ENCODE measurements around the gene EMC9. TPM values are rescaled to one million over a fixed set of nuclear protein-coding genes. Genes with fewer than 3 reads are reported as not detected.

The EMC9 gene
- total and polyA plus RNA-seq, 7 donors, result 17.2 to 67.5 (median 35.1) TPM

GRCh38 chr14:24172261-24172860 lies 31.0 kb upstream of the EMC9 start:
- TF ChIP-seq CTCF (IDR thresholded peaks at IDR 0.05), result no peak
- ATAC-seq, result peak; percentile 2 to 37 (median 22)
- peak in 1 of 2 donors; percentile 46 for DNase-seq
- intact Hi-C loops (cut with DNase I), result no loop called here
- H3K36me3 ChIP-seq (ENCODE audit: insufficient read depth in 1 of 2, low read depth in 1 of 2), result peaks cover 0 to 16% of the 10 kb centered on the region in 2 donors
- peaks cover 0 to 36% (median 0%) of the 10 kb centered on the region in 3 donors for H3K27me3 ChIP-seq (ENCODE audit: insufficient read depth in 3 of 3, low read length in 2 of 3)
- no peak overlapping the region for H3K27ac ChIP-seq
- 20 to 27% (median 23%) methylated on average over 30 of the region's 30 CpGs for WGBS, 3 donors
- peaks cover 11% of the 10 kb centered on the region for H3K4me1 ChIP-seq
- H3K9me3 ChIP-seq, result no peaks in the 10 kb centered on the region
- H3K4me3 ChIP-seq, result peak overlapping the region; percentile 40

GRCh38 chr14:24171422-24172260 lies 30.2 kb upstream of the EMC9 start, which contains the start of gene REC8:
Gene REC8 (plus strand): TSS chr14:24172080. CDS start chr14:24172553, 473 bp downstream.
- 7 to 11% (median 11%) methylated on average over 62 to 63 of the region's 63 CpGs for WGBS, 3 donors
- TF ChIP-seq CTCF (IDR thresholded peaks at IDR 0.05), result no peak
- Histone ChIP-seq H3K36me3 (ENCODE audit: insufficient read depth in 1 of 2, low read depth in 1 of 2) (peaks cover 3 to 16% of the 10 kb centered on the region in 2 donors), H3K4me1 (peaks cover 11% of the 10 kb centered on the region), H3K4me3 (peak within 1 kb of the TSS; percentile 40), H3K9me3 (no peaks in the 10 kb centered on the region), H3K27ac (no peak within 1 kb of the TSS), H3K27me3 (ENCODE audit: insufficient read depth in 3 of 3, low read length in 2 of 3) (peaks cover 0 to 36% (median 0%) of the 10 kb centered on the region in 3 donors)
- DNase-seq (peak; percentile 57 to 79), ATAC-seq (peak; percentile 37 to 69 (median 65))
- intact Hi-C loops (cut with DNase I), result no loop called here

- H3K4me3 ChIP-seq, result no peak overlapping the region
- ATAC-seq, result no peak
- H3K27me3 ChIP-seq (ENCODE audit: insufficient read depth in 3 of 3, low read length in 2 of 3), result peaks cover 0 to 32% (median 0%) of the 10 kb centered on the region in 3 donors
- no peaks in the 10 kb centered on the region for H3K9me3 ChIP-seq
- intact Hi-C loops (cut with DNase I), result no loop called here
- whole genome bisulfite sequencing, 3 donors, result 85 to 95% (median 88%) methylated on average over 3 of the region's 3 CpGs
- TF ChIP-seq CTCF (IDR thresholded peaks at IDR 0.05), result no peak
- peaks cover 13 to 50% of the 10 kb centered on the region in 2 donors for H3K36me3 ChIP-seq (ENCODE audit: insufficient read depth in 1 of 2, low read depth in 1 of 2)
- no peak overlapping the region for H3K27ac ChIP-seq
- DNase-seq, result no peak
- H3K4me1 ChIP-seq, result peaks cover 12% of the 10 kb centered on the region
Observed at GRCh38 chr14:24167469-24168114, 26.2 kb upstream of the EMC9 start.

- 87 to 96% (median 93%) methylated on average over 5 of the region's 5 CpGs for WGBS, 3 donors
- intact Hi-C loops (cut with DNase I), result no loop called here
Observed at GRCh38 chr14:24165785-24166184, 24.4 kb upstream of the EMC9 start.

More at GRCh38 chr14:24165785-24166184, 24.4 kb upstream of the EMC9 start:
- peaks cover 0 to 14% (median 0%) of the 10 kb centered on the region in 3 donors for H3K27me3 ChIP-seq (ENCODE audit: insufficient read depth in 3 of 3, low read length in 2 of 3)
- peaks cover 16% of the 10 kb centered on the region for H3K4me1 ChIP-seq
- H3K9me3 ChIP-seq, result no peaks in the 10 kb centered on the region
- peaks cover 13 to 52% of the 10 kb centered on the region in 2 donors for H3K36me3 ChIP-seq (ENCODE audit: insufficient read depth in 1 of 2, low read depth in 1 of 2)
- DNase-seq (no peak), ATAC-seq (no peak)
- TF ChIP-seq CTCF (IDR thresholded peaks at IDR 0.05), result no peak
- no peak overlapping the region for H3K4me3 ChIP-seq
- H3K27ac ChIP-seq, result no peak overlapping the region

Data from psoas muscle (tissue), 8 donors.